HG03025 (cell line): ENCODE results near the gene KIF1A.

Experiments used
- ATAC-seq: cut with Tn5 transposase; IDR thresholded peaks from one replicate; pipeline ENCODE4 v1.9.1; 2021; ENCODE audit warnings: mild to moderate bottlenecking, moderate library complexity; ENCODE audit not compliant: unreplicated experiment, low FRiP score

KIF1A gene

GRCh38 chr2:240777456-240778212 is 42.4 kb downstream of the KIF1A start:
- ATAC-seq: no peak

GRCh38 chr2:240775905-240776304 is 44.1 kb downstream of the KIF1A start:
- no peak for ATAC-seq

GRCh38 chr2:240774856-240775255 is 45.2 kb downstream of the KIF1A start:
- ATAC-seq: no peak

- ATAC-seq: no peak
These were observed 50.9 kb downstream of the KIF1A start for GRCh38 chr2:240769096-240769495.

GRCh38 chr2:240768216-240768615 is 51.8 kb downstream of the KIF1A start:
- no peak for ATAC-seq

GRCh38 chr2:240767341-240767740 is 52.7 kb downstream of the KIF1A start:
- ATAC-seq: no peak

- ATAC-seq: no peak
These were observed 53.9 kb downstream of the KIF1A start for GRCh38 chr2:240766072-240766471.

GRCh38 chr2:240765007-240765406 is 55.0 kb downstream of the KIF1A start:
- no peak for ATAC-seq

GRCh38 chr2:240764605-240765004 is 55.4 kb downstream of the KIF1A start:
- no peak for ATAC-seq

GRCh38 chr2:240762971-240763370 is 57.0 kb downstream of the KIF1A start:
- no peak for ATAC-seq

- ATAC-seq: no peak
These were observed 57.8 kb downstream of the KIF1A start for GRCh38 chr2:240762249-240762648.

- ATAC-seq: no peak
These were observed 59.3 kb downstream of the KIF1A start for GRCh38 chr2:240760576-240761246.

- ATAC-seq: no peak
These were observed 59.9 kb downstream of the KIF1A start for GRCh38 chr2:240760121-240760520.

GRCh38 chr2:240759459-240759858 is 60.6 kb downstream of the KIF1A start:
- ATAC-seq: no peak

GRCh38 chr2:240757086-240757614 is 62.9 kb downstream of the KIF1A start:
- ATAC-seq: no peak

- ATAC-seq: no peak
These were observed 67.8 kb downstream of the KIF1A start for GRCh38 chr2:240752209-240752608.

GRCh38 chr2:240750409-240750808 is 69.6 kb downstream of the KIF1A start:
- ATAC-seq: no peak

GRCh38 chr2:240749516-240749915 is 70.5 kb downstream of the KIF1A start:
- no peak for ATAC-seq

GRCh38 chr2:240747256-240747655 is 72.8 kb downstream of the KIF1A start:
- ATAC-seq: no peak

GRCh38 chr2:240746671-240747070 is 73.3 kb downstream of the KIF1A start:
- no peak for ATAC-seq

- ATAC-seq: no peak
These were observed 74.1 kb downstream of the KIF1A start for GRCh38 chr2:240745962-240746361.

- ATAC-seq: no peak
These were observed 74.6 kb downstream of the KIF1A start for GRCh38 chr2:240745456-240745855.
